G401 (cell line): ENCODE measurements around the gene DARS2. TPM values are rescaled to one million over a fixed set of nuclear protein-coding genes. Genes with fewer than 3 reads are reported as not detected.
"Not testable (repeated sequence)": the region's sequence is repeated elsewhere in the genome, so short reads cannot be mapped to it uniquely, and the experiment has no call there.

ENCODE experiments used
- DNase-seq: peaks from one replicate; pipeline ENCODE4 v3.0.0-alpha.2; 2015; ENCODE audit warnings: low spot score
- in situ Hi-C: cut with HindIII; loops from 2 replicates; pipeline ENCODE4 v1.10.0; 2016; ENCODE audit warnings: low sequenced_read_pairs, mixed read lengths
- total RNA-seq: library from RNA; depleted of rRNA; stranded (reverse); fragments of >200 nt; shearing (Covaris generic); gene quantifications from 2 replicates; pipeline ENCODE4 v1.2.3, GENCODE V29; 2014; rRNA removed

The DARS2 gene, protein sequence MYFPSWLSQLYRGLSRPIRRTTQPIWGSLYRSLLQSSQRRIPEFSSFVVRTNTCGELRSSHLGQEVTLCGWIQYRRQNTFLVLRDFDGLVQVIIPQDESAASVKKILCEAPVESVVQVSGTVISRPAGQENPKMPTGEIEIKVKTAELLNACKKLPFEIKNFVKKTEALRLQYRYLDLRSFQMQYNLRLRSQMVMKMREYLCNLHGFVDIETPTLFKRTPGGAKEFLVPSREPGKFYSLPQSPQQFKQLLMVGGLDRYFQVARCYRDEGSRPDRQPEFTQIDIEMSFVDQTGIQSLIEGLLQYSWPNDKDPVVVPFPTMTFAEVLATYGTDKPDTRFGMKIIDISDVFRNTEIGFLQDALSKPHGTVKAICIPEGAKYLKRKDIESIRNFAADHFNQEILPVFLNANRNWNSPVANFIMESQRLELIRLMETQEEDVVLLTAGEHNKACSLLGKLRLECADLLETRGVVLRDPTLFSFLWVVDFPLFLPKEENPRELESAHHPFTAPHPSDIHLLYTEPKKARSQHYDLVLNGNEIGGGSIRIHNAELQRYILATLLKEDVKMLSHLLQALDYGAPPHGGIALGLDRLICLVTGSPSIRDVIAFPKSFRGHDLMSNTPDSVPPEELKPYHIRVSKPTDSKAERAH
- total RNA-seq, result 36.5 and 40.1 TPM in 2 replicates

DNA sequence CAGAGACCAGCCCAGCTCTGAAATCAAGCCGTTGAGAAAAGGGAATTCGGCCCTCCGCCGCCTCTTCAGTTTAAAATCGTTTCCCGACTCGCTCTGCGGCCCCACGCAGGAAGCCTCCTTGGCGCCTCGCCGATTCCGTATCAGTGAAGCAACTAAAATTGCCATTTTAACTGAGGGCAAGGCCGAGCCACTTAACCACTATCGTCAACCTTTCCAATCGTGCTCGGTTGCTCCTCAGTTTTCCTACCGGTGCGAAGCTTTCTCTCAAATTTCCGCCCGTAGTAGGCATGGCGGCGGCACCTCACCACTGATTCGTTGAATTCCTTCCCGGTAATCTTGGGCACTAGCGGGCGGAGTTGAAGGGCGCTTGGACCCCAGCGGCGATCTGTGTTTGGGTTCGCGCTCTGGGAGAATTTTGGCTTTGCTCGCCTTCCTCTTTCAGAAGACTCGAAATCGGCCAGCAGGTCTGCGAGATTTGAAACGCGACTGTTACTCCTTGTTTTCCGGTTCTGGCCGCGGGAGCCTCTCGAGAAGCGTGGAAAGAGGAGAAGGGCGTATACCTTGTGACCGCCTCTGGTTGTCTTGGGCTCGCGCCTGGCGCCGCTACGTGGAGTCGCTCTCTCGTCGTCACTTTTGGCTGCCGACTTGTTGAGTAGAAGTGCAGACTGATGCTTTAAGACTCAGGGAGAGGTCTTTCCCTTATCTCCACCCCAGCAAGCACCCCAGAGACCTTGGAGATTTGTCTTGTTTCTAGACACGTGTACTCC is at the start of gene DARS2, which contains the start of gene CENPL:
TSS of gene DARS2 (plus strand) at position 359 of the 767 bp plus-strand sequence. CDS start 557 bp downstream, outside the sequence.
TSS of gene CENPL (minus strand) at position 569 of the 767 bp plus-strand sequence. CDS start 13,584 bp downstream, outside the sequence.
- DNase-seq, result peak; percentile 99
- in situ Hi-C loops, result no loop called here

DNA sequence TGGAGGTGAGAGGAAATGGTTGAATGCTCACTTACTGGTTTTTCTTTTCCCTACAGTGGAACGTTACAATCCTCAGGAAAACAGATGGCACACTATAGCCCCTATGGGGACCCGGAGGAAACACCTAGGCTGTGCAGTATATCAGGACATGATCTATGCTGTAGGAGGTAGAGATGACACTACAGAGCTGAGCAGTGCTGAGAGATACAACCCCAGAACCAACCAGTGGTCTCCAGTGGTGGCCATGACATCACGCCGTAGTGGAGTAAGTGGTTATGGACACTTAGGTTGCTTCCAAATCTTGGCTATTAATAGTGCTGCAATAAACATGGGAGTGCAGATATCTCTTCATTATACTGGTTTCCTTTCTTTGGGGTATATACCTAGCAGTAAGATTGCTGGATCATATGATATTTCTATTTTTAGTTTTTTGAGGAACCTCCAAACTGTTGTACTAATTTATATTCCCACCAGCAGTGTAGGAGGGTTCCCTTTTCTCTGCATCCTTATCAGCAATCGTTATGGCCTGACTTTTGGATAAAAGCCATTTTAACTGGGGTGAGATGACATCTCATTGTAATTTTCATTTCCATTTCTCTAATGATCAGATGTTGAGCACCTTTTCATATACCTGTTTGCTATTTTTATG is 48.8 kb upstream of the DARS2 start:
- in situ Hi-C loops, result no loop called here
- no peak for DNase-seq

DNA sequence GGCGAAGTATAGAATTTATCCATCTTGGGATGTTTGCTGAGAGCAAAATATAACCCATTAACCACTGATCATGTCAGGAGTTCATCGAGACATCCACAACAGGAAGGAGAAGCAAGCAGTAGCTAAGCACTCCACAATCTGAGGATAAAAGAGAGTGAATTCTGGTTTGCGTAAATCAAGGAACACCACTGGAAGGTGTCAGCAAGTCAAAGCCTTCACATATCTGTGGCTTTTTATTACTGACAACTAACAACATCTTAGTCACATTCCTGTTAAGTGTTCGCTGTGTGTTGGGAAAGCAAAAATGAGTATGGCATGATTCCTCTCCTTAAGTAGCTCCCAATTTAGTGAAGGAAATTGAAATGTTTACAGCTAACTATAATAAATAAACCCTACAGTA is 44.5 kb upstream of the DARS2 start:
- no peak for DNase-seq
- in situ Hi-C loops, result no loop called here

- DNase-seq, result no peak
- in situ Hi-C loops, result no loop called here
These were observed 39.5 kb upstream of the DARS2 start for GRCh38 chr1:173784997-173785396.

DNA sequence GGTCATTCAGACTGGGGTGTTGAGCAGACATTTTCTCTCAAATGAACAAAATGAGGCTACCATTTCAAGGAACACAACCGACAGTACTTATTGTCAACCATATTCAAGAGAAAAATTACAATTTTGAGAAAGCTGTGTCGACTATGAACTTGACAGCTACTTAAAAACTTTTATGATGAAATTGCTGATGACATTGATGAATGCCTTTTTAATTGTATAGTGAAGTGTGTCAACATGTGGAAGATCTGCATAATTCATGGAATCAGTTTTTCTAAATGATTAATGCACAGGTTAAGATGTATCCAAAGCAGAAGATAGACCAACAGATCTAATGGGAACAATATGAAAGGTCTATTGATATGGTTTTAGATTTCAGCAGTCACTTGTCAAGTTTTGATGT is 34.6 kb upstream of the DARS2 start:
- DNase-seq, result no peak
- in situ Hi-C loops, result no loop called here

DNA sequence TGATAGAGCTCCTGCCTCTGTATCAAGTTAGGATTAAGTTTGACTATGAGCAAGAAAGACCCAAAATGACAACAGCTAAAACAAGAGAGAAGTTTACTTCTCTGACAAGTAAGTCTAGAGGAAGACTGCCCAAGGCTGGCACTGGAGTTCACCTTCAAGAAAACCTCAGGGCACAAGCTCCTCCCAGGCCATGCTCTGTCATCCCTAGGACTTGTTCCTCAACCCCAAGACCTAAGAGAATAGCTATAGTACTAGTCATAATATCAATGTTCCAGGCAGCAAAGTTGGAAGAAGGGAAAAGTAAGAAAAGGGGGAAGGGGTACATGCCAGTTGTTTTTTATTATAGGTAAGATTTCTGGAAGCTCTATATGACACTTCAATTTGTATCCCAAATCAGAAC is 26.4 kb upstream of the DARS2 start:
- in situ Hi-C loops, result no loop called here
- no peak for DNase-seq

- DNase-seq, in situ Hi-C loops: not testable (repeated sequence)
These were observed 24.5 kb upstream of the DARS2 start for GRCh38 chr1:173799995-173800394.

GRCh38 chr1:173802961-173803360 is 21.5 kb upstream of the DARS2 start:
- no peak for DNase-seq
- in situ Hi-C loops, result no loop called here

GRCh38 chr1:173813654-173814053 is 10.8 kb upstream of the DARS2 start:
- in situ Hi-C loops, DNase-seq: not testable (repeated sequence)

GRCh38 chr1:173818459-173818858 is 6.0 kb upstream of the DARS2 start:
- in situ Hi-C loops, result no loop called here
- DNase-seq, result no peak

DNA sequence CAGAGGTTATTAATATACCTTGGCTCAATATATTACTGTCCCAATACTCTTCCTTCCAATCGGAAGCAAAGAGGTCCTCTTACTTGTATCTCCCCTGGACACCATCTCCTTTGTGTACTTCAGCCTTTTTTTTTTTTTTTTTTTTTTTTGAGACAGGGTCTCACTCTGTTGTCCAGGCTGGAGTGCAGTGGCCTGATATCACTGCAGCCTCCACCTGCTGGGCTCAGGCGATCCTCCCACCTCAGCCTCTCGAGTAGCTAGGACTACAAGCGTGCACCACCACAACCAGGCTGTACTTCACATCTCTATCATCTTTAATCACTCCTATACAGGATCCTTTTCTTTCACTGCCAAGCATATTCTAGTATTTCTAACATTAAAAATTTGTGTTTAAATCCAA is 2.8 kb upstream of the DARS2 start:
- in situ Hi-C loops, result no loop called here
- DNase-seq, result no peak

DNA sequence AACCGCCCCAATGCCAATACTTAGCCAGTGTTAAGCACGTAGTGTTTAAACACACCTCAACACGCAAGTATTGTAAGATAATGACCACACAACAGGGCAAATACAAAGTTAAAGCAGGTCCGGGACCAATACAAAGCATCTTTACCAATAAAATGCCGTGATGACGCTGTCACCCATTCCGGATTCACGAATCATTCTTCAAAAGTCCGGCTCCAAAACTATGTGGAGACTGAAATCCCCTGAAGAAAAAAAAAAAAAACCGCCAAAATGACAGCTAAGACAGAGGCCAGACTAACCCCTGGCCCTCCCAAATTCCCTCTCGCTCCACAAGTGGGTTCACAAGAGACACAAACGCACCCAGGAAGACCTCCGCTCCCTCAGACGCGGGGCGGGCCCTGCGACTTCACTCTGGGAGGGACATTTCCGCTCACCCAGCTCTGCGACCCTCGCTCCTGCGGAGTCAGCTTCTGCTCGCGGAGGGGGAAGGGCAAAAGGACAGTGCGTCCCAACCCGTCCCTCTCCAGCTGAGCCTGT is 625 bp upstream of the DARS2 start:
- in situ Hi-C loops, result no loop called here
- DNase-seq, result no peak

GRCh38 chr1:173827611-173828010 is 3.1 kb downstream of the DARS2 start:
- in situ Hi-C loops, result no loop called here
- no peak for DNase-seq

GRCh38 chr1:173832748-173833147 is 8.3 kb downstream of the DARS2 start:
- DNase-seq, result no peak
- in situ Hi-C loops, result no loop called here

- no peak for DNase-seq
These were observed 27.6 kb downstream of the DARS2 start for GRCh38 chr1:173852105-173852504.

DNA sequence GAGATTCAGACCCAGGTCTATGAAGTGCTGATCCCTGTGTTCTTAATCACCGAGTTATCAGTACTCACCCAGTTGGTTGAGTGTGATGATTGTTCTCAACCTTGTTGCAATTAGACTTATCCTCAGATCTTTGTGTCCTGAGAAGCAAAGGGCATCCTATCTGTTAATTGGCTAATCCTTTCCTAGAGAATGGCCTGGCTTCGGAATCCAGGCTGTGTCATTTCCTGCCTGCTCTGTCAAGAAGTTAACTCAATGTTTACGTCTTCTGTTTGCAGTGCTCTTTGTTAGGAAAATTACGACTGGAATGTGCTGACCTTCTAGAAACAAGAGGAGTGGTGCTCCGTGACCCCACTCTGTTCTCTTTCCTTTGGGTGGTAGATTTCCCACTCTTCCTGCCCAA is 28.6 kb downstream of the DARS2 start:
- no peak for DNase-seq
- in situ Hi-C loops, result no loop called here

More at GRCh38 chr1:173852105-173852504, 27.6 kb downstream of the DARS2 start:
- in situ Hi-C loops, result no loop called here

- DNase-seq, result no peak
- in situ Hi-C loops, result no loop called here
These were observed 31.5 kb downstream of the DARS2 start for GRCh38 chr1:173856014-173856413.

DNA sequence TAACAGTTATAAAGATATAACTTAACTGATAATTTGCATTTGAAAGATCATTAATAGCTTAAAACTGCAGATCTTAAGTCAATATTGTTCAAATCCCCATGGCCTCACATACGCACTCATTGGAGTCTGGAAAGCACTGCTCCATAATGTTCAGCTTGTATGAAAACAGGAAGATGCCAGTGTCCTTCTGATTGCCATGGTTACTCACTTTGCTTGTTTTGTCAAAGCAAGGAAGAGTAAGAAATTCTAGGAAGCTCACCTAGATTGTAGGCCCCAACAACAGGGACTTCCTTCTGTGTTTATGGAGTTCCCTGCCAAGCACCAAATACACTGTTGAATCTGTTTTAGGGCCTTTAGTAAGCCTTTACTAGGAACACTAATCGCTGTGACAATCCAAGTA is 32.4 kb downstream of the DARS2 start:
- in situ Hi-C loops, result no loop called here
- DNase-seq, result no peak

DNA sequence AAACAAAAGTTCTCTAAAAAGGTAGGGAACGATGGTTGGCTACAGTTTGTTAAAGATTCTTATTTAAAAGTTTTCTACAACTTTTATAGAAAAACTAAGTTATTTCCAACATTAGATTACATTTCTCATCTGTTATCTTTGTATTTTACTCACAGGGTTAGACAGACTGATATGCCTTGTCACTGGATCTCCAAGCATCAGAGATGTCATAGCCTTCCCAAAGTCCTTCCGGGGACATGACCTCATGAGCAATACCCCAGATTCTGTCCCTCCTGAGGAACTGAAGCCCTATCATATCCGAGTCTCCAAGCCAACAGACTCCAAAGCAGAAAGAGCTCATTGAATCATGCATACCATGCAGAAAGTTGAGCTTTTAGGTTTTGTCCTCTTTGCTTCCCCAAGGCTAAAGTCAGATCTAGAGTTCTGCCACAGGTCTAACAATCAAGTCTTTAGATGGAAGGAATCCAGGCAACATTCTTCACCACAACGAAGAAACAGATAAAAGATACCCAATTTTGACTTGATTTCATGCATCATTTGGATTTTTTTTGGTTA is 33.0 kb downstream of the DARS2 start:
- in situ Hi-C loops, result no loop called here
- DNase-seq, result no peak
